ENCODE results near the gene FSD2.
"Not testable (repeated sequence)": the region's sequence is repeated elsewhere in the genome, so short reads cannot be mapped to it uniquely, and the experiment has no call there.

Gene FSD2

DNA sequence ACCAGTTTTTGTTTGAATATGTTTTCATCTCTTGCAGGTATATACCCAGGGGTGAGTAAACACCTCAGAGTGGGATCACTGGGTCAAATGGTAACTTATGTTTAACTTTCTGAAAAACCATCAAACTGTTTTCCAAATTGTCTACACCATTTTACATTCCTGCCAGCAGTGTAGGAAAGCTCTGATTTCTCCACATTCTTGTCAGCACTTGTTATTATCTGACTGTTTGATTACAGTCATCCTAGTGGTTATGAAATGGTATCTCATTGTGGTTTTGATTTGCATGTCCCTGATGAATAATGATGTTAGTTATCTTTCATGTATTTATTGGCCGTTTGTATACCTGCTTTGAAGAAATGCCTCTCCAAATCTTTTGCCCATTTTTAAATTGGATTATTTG lies 13.8 kb downstream of the FSD2 start:
- no peak for DNase-seq (ENCODE audit: low spot score)

DNA sequence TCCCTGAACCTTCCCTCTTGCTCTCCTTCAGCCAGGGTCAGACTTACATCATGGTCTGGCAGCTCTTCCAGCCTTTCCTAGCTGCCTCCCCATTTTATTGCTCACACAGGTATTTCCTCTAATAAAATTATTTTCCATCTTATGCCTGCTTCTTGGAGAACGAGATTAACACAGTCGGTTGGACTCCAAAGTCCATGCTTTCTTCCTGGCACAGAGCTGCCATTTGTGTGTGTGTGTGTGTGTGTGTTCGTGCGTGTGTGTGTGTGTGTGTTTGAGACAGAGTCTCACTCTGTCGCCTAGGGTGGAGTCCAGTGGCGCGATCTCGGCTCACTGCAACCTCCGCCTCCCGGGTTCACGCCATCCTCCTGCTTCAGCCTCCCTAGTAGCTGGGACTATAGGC lies 15.5 kb downstream of the FSD2 start:
- DNase-seq (ENCODE audit: low spot score): no peak

DNA sequence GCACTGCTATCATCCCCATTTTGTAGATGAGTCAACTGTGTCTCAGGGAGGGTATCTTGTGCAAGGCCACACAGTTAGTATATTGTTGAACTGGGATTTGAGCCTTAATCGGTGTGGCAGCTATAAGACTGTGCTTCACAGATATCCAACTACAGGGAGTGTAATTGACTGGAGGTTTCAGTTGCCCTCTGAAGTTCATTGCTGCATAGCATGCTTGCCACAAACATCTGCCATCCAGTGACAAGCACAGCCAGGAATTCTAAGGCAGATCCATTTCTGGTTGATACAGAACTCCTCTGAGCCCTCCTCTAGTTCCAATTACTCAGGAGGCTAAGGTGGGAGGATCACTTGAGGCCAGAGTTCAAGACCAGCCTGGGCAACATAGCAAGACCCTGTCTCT lies 16.4 kb downstream of the FSD2 start:
- peak; percentile 38 for DNase-seq (ENCODE audit: low spot score)

GRCh38 chr15:82788496-82788895 lies 17.4 kb downstream of the FSD2 start:
- DNase-seq (ENCODE audit: low spot score): no peak

GRCh38 chr15:82781349-82781748 lies 24.5 kb downstream of the FSD2 start:
- DNase-seq (ENCODE audit: low spot score): no peak

- DNase-seq (ENCODE audit: low spot score): no peak
Observed at GRCh38 chr15:82778755-82779154, 27.1 kb downstream of the FSD2 start.

DNA sequence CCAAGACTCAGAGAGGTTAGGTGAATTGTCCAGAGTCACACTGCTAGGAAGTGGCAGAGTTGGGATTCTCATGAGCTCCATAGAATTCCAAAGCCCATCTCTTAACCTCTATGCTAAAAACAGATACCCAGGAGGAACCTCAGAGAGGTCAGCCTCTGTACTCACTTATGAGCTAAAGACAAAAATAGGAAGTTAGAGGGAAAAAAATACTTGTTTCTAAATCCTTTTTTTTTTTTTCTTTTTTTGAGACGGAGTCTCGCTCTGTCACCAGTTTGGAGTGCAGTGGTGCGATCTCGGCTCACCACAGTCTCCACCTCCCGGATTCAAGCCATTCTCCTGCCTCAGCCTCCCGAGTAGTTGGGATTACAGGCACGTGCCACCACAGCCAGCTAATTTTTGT lies 31.4 kb downstream of the FSD2 start:
- no peak for DNase-seq (ENCODE audit: low spot score)

DNA sequence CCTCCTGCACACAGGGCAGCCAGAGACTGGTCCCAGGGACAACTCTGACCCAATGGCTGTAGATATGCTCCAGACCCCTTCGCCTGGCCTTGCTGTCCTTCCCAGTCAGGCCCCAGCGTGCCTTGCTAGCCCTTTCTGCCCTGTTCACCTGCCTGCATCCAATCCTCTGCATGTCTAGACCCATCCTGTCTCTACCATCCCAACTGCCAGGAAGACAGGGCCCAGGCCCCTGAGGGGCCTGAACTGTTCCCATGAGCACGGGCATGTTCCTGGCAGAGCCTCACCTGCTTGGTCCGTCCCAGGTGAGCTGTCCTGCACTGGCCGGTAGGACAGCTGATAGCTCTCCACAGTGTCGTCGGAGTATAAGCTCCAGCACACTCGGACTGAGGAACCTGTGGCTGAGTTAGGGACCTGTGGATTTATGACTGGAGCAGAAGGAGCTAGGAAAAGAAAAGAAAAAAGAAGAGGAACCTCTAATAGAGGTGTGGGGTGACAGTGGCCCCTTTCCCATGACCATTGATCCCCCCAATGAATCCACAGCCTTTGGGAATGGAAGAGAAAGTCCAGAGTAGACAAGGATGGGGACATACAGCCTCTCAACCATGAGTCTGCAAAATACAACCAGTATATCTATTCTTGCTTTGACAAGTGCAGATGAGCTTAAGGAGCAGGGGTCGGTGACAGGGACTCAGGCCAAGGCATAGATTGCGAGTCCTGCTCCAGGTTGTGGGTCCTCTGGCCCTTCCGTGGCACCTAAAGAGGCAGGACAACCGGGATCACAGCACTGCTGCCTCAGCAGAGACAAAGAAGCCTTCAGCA lies 33.9 kb downstream of the FSD2 start:
- DNase-seq (ENCODE audit: low spot score): no peak

- no peak for DNase-seq (ENCODE audit: low spot score)
Observed at GRCh38 chr15:82768414-82769054, 37.3 kb downstream of the FSD2 start.

GRCh38 chr15:82767163-82767829 lies 38.6 kb downstream of the FSD2 start:
- no peak for DNase-seq (ENCODE audit: low spot score)

DNA sequence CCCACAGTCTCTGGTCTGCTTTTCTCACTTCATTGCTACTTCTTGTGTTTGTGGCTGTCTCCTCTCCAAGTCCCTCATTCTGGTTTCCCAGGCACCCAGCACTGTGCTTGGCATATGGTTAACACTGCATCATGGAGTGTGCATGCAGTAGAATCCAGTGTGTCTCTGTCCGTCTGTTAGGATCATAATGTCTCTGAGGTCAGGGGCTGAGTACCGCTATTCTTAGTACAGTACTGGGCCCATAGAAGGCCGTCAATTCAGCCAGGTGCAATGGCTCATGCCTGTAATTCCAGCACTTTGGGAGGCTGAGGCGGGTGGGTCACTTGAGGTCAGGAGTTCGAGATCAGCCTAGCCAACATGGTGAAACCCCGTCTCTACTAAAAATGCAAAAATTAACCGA lies 39.7 kb downstream of the FSD2 start:
- not testable (repeated sequence) for DNase-seq (ENCODE audit: low spot score)

DNA sequence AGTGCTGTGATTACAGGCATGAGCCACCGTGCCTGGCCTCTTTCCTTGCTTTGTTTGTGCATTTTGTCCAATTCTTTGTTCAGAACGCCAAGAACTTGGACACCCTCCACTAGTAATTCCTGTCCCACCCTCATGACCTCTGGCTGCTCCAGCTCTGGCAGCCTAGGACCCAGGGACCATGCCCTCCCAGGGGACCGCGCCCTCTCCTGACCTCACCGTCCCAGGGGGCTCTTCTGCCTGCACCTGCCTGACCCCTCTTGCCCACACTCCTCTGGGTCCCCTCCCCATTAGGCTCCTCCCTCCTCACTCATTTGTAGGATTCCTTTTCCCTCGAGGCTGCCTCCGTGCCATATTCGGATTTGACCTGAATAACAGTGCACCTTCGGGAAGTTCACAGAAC lies 41.1 kb downstream of the FSD2 start:
- DNase-seq (ENCODE audit: low spot score): no peak

DNA sequence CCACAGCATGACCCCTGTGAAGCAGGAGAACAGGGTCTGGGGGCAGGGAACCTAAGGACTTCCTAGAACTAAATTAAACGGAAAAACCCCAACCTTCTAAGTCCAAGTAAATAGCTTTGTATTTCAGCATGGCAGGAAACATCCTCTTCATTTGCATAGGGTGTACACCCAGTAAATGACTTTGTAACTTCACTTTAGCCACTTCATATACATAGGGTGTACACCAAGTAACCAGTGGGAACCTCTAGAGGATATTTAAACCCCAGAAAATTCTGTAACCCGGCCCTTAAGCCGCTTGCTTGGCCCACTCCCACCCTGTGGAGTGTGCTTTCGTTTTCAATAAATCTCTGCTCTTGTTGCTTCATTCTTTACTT lies 41.8 kb downstream of the FSD2 start:
- DNase-seq (ENCODE audit: low spot score): no peak

DNA sequence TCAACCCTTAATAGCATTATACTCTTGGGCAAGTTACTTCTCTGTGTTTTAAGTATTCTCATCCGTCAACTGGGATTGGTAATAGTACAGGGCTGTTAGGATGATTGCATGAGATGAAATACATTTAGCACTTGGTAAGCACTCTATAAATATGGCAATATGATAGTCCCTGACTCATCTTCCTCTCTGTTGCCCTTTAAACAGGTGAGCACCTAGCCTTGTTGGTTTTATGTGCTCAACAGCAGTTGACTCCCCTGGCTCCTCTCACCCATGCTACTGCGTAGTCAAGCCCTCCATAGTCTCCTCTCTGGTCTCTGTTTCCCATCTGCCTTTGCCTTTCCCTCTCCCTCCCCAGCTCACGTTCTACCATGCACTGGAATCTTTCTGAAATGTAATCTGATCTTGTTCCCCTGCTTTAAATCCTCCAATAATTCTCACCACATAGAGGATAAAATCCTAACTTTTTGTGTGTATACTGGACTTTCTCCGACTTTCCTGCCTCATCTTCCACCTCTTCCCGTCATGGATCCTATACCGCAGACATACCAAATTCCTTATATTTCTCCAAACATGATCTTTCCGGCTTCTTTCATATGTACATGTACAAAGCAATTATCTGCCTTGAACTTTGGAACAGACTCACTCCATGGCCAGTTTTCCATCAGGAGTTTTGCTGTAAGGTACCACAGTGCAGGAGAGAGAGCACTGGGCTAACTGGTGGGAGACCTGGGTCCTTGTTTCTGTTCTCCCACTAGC lies 42.3 kb downstream of the FSD2 start:
- DNase-seq (ENCODE audit: low spot score): no peak

- DNase-seq (ENCODE audit: low spot score): no peak
Observed at GRCh38 chr15:82751308-82751707, 54.6 kb downstream of the FSD2 start.

DNA sequence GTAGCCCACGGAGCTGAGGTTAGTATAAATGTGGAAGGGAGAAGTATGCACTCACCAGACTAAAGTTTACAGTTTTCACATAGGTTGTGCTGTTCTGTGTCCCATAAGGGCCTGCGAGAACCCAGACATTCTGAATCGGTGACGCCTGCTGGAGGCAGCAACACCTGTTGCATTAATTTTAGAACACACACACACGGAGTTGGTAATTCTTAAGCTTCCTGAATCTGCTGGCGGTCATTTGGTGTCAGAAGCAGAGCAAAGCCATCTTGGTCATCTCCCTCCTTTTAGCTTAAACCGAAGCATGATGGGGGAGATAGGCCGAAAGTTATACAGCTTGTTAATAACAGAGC lies 55.1 kb downstream of the FSD2 start:
- peak; percentile 15 for DNase-seq (ENCODE audit: low spot score)

GRCh38 chr15:82749951-82750830 lies 55.7 kb downstream of the FSD2 start:
- DNase-seq (ENCODE audit: low spot score): peak; percentile 93

GRCh38 chr15:82748315-82748714 lies 57.6 kb downstream of the FSD2 start:
- DNase-seq (ENCODE audit: low spot score): no peak

DNA sequence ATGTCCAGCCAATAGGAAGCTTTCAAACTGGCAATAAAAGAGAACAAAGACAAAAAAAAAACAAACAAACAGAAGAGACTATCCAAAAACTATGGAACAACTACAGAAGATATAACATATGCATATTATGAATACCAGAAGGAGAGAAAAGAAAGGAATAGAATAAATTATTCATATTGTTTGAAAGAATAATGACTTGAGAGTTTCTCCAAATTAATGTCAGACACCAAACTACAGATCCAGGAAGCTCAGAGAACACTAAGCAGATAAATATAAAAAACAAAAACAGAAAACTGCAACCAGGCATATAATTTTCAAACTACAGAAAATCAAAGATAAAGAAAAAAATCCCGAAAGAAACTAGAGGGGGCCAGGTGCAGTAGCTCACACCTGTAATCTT lies 62.1 kb downstream of the FSD2 start:
- DNase-seq (ENCODE audit: low spot score): no peak

DNA sequence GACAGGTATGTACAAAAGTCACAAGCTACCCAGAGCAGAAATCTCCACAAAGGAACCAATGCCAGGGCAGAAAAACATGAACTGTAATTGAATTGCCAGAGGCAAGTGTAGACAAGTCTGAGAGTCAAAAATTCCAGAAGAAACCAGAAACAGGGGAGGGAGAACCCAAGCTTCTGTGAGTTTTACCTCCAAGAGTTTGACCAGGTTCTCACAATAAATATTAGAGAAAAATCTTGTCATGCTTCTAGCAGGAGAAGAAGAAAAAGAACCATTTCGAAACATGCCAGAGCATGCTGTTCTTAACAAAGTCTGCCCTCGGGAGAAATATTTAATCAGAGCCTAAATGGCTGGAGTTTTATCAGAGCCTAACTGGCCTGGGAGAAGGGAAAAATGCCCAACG lies 63.7 kb downstream of the FSD2 start:
- no peak for DNase-seq (ENCODE audit: low spot score)

DNA sequence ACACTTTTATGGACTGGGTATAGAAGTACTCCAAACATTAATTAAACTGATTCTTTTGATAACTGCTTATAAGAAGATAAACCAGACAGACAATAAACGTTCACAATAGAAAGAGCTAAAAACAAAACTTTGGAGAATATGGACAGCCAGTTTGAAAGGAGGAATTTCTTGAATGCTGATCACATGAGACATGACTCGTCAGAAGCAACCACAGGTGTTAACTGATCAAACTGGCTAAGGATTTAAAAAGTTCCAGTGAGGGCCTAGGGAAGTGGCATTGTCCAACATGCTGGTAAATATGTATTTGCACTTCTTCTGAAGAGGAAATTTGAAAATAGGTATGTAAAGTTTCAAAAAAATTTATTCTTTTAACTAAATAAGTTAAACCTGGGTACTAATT lies 66.8 kb downstream of the FSD2 start:
- DNase-seq (ENCODE audit: low spot score): no peak

GRCh38 chr15:82737975-82738374 lies 67.9 kb downstream of the FSD2 start:
- no peak for DNase-seq (ENCODE audit: low spot score)
